ENCODE measurements around the gene SMIM35.

Gene SMIM35

GRCh38 chr11:118086913-118087768 lies at the start of gene SMIM35:
Gene SMIM35, minus strand, starts transcription at chr11:118086963. Its CDS starts 206 bp downstream, at chr11:118086757.
- Histone ChIP-seq H3K27me3 (ENCODE audit: low read depth, low read length) (no peaks in the 10 kb centered on the region), H3K36me3 (ENCODE audit: control insufficient read depth in 1 of 2, insufficient read depth in 2 of 2, low read length in 2 of 2) (no peaks in the 10 kb centered on the region), H3K27ac (ENCODE audit: low read length) (no peak within 1 kb of the TSS), H3K4me3 (ENCODE audit: low read depth in 1 of 2, low read length in 2 of 2) (no peak within 1 kb of the TSS), H3K9me3 (ENCODE audit: control insufficient read depth in 1 of 2, low read length in 2 of 2) (peaks cover 0 to 6% of the 10 kb centered on the region in 2 donors), H3K4me1 (ENCODE audit: control insufficient read depth in 1 of 2, insufficient read depth in 2 of 2, low read length in 2 of 2) (peaks cover 0 to 10% of the 10 kb centered on the region in 2 donors)

- Histone ChIP-seq H3K27ac (ENCODE audit: low read length) (no peak overlapping the region), H3K4me1 (ENCODE audit: control insufficient read depth in 1 of 2, insufficient read depth in 2 of 2, low read length in 2 of 2) (no peaks in the 10 kb centered on the region), H3K4me3 (ENCODE audit: low read depth in 1 of 2, low read length in 2 of 2) (no peak overlapping the region), H3K36me3 (ENCODE audit: control insufficient read depth in 1 of 2, insufficient read depth in 2 of 2, low read length in 2 of 2) (no peaks in the 10 kb centered on the region), H3K9me3 (ENCODE audit: control insufficient read depth in 1 of 2, low read length in 2 of 2) (no peaks in the 10 kb centered on the region), H3K27me3 (ENCODE audit: low read depth, low read length) (no peaks in the 10 kb centered on the region)
Observed at GRCh38 chr11:118136341-118136740, 49.6 kb upstream of the SMIM35 start.

- H3K4me3 ChIP-seq (ENCODE audit: low read depth in 1 of 2, low read length in 2 of 2), result no peak overlapping the region
Observed at GRCh38 chr11:118135796-118136165, 49.0 kb upstream of the SMIM35 start.

GRCh38 chr11:118135051-118135795 lies 48.5 kb upstream of the SMIM35 start:
- H3K27me3 ChIP-seq (ENCODE audit: low read depth, low read length), result peaks cover 5% of the 10 kb centered on the region
- H3K36me3 ChIP-seq (ENCODE audit: control insufficient read depth in 1 of 2, insufficient read depth in 2 of 2, low read length in 2 of 2), result no peaks in the 10 kb centered on the region
- no peak overlapping the region for H3K27ac ChIP-seq (ENCODE audit: low read length)
- no peak overlapping the region for H3K4me3 ChIP-seq (ENCODE audit: low read depth in 1 of 2, low read length in 2 of 2)
- H3K9me3 ChIP-seq (ENCODE audit: control insufficient read depth in 1 of 2, low read length in 2 of 2), result no peaks in the 10 kb centered on the region
- no peaks in the 10 kb centered on the region for H3K4me1 ChIP-seq (ENCODE audit: control insufficient read depth in 1 of 2, insufficient read depth in 2 of 2, low read length in 2 of 2)

More at GRCh38 chr11:118135796-118136165, 49.0 kb upstream of the SMIM35 start:
- Histone ChIP-seq H3K4me1 (ENCODE audit: control insufficient read depth in 1 of 2, insufficient read depth in 2 of 2, low read length in 2 of 2) (no peaks in the 10 kb centered on the region), H3K9me3 (ENCODE audit: control insufficient read depth in 1 of 2, low read length in 2 of 2) (no peaks in the 10 kb centered on the region), H3K27ac (ENCODE audit: low read length) (no peak overlapping the region), H3K27me3 (ENCODE audit: low read depth, low read length) (peaks cover under 1% of the 10 kb centered on the region), H3K36me3 (ENCODE audit: control insufficient read depth in 1 of 2, insufficient read depth in 2 of 2, low read length in 2 of 2) (no peaks in the 10 kb centered on the region)

- peaks cover 5% of the 10 kb centered on the region for H3K27me3 ChIP-seq (ENCODE audit: low read depth, low read length)
Observed at GRCh38 chr11:118133816-118134215, 47.1 kb upstream of the SMIM35 start.

GRCh38 chr11:118132385-118133151 lies 45.8 kb upstream of the SMIM35 start:
- H3K4me3 ChIP-seq (ENCODE audit: low read depth in 1 of 2, low read length in 2 of 2), result no peak overlapping the region
- H3K9me3 ChIP-seq (ENCODE audit: control insufficient read depth in 1 of 2, low read length in 2 of 2), result no peaks in the 10 kb centered on the region
- no peaks in the 10 kb centered on the region for H3K36me3 ChIP-seq (ENCODE audit: control insufficient read depth in 1 of 2, insufficient read depth in 2 of 2, low read length in 2 of 2)
- peaks cover 0 to 7% of the 10 kb centered on the region in 2 donors for H3K4me1 ChIP-seq (ENCODE audit: control insufficient read depth in 1 of 2, insufficient read depth in 2 of 2, low read length in 2 of 2)
- H3K27me3 ChIP-seq (ENCODE audit: low read depth, low read length), result peaks cover 5% of the 10 kb centered on the region
- H3K27ac ChIP-seq (ENCODE audit: low read length), result no peak overlapping the region

More at GRCh38 chr11:118133816-118134215, 47.1 kb upstream of the SMIM35 start:
- peaks cover 0 to 7% of the 10 kb centered on the region in 2 donors for H3K4me1 ChIP-seq (ENCODE audit: control insufficient read depth in 1 of 2, insufficient read depth in 2 of 2, low read length in 2 of 2)
- no peaks in the 10 kb centered on the region for H3K9me3 ChIP-seq (ENCODE audit: control insufficient read depth in 1 of 2, low read length in 2 of 2)
- H3K4me3 ChIP-seq (ENCODE audit: low read depth in 1 of 2, low read length in 2 of 2), result no peak overlapping the region
- no peak overlapping the region for H3K27ac ChIP-seq (ENCODE audit: low read length)
- no peaks in the 10 kb centered on the region for H3K36me3 ChIP-seq (ENCODE audit: control insufficient read depth in 1 of 2, insufficient read depth in 2 of 2, low read length in 2 of 2)

- H3K27me3 ChIP-seq (ENCODE audit: low read depth, low read length), result peaks cover 5% of the 10 kb centered on the region
- no peak overlapping the region for H3K4me3 ChIP-seq (ENCODE audit: low read depth in 1 of 2, low read length in 2 of 2)
- H3K9me3 ChIP-seq (ENCODE audit: control insufficient read depth in 1 of 2, low read length in 2 of 2), result no peaks in the 10 kb centered on the region
- no peak overlapping the region for H3K27ac ChIP-seq (ENCODE audit: low read length)
- H3K4me1 ChIP-seq (ENCODE audit: control insufficient read depth in 1 of 2, insufficient read depth in 2 of 2, low read length in 2 of 2), result peaks cover 0 to 7% of the 10 kb centered on the region in 2 donors
- no peaks in the 10 kb centered on the region for H3K36me3 ChIP-seq (ENCODE audit: control insufficient read depth in 1 of 2, insufficient read depth in 2 of 2, low read length in 2 of 2)
Observed at GRCh38 chr11:118129471-118130172, 42.9 kb upstream of the SMIM35 start.

GRCh38 chr11:118128721-118129470 lies 42.1 kb upstream of the SMIM35 start:
- Histone ChIP-seq H3K36me3 (ENCODE audit: control insufficient read depth in 1 of 2, insufficient read depth in 2 of 2, low read length in 2 of 2) (no peaks in the 10 kb centered on the region), H3K4me3 (ENCODE audit: low read depth in 1 of 2, low read length in 2 of 2) (no peak overlapping the region), H3K27me3 (ENCODE audit: low read depth, low read length) (peaks cover 5% of the 10 kb centered on the region), H3K27ac (ENCODE audit: low read length) (no peak overlapping the region), H3K9me3 (ENCODE audit: control insufficient read depth in 1 of 2, low read length in 2 of 2) (no peaks in the 10 kb centered on the region), H3K4me1 (ENCODE audit: control insufficient read depth in 1 of 2, insufficient read depth in 2 of 2, low read length in 2 of 2) (peaks cover 0 to 7% of the 10 kb centered on the region in 2 donors)

GRCh38 chr11:118128310-118128709 lies 41.5 kb upstream of the SMIM35 start:
- Histone ChIP-seq H3K4me1 (ENCODE audit: control insufficient read depth in 1 of 2, insufficient read depth in 2 of 2, low read length in 2 of 2) (peaks cover 0 to 7% of the 10 kb centered on the region in 2 donors), H3K27ac (ENCODE audit: low read length) (no peak overlapping the region), H3K36me3 (ENCODE audit: control insufficient read depth in 1 of 2, insufficient read depth in 2 of 2, low read length in 2 of 2) (no peaks in the 10 kb centered on the region), H3K4me3 (ENCODE audit: low read depth in 1 of 2, low read length in 2 of 2) (no peak overlapping the region), H3K9me3 (ENCODE audit: control insufficient read depth in 1 of 2, low read length in 2 of 2) (no peaks in the 10 kb centered on the region), H3K27me3 (ENCODE audit: low read depth, low read length) (peaks cover 5% of the 10 kb centered on the region)
